8988T (cell line): ENCODE measurements around the gene CPVL.

Source experiments
- DNase-seq: peaks from one replicate; pipeline ENCODE4 v3.0.0; 2011

Gene CPVL

DNA sequence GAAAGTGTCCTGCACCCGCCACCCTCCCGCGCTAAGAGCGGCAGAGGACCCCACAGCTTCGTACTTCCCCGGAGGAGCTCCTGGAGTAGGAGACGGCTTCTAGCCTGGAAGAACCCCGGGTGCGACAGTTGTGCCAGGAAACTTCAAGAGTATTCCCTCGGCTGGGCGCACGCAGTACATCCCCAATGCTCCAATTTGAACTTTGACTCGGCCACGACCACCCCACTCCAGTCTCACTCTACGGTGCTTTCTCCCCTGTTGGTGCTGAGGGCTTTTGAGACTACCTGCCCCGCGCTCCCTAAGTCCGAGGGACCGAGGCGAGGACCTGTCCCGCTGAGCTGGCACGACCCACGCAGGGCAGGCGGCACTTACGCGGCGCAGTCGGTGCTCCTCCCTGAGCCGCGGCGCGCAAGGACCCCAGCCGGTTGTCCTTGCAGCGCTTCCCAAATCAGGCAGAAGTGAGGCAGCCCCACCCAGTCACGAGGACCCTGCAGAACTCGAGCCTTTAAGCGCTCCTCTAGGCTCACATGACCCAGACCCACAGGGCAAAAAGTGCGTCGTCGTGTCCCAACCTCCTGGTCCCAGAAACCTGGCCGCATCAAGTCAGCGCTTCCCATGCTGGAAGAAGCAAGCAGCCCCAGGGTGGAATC, at the start of gene CPVL:
Gene CPVL (minus strand): TSS at position 481 of the 650 bp plus-strand sequence. CDS start 25,476 bp downstream, outside the sequence.
- peak; percentile 28 for DNase-seq

DNA sequence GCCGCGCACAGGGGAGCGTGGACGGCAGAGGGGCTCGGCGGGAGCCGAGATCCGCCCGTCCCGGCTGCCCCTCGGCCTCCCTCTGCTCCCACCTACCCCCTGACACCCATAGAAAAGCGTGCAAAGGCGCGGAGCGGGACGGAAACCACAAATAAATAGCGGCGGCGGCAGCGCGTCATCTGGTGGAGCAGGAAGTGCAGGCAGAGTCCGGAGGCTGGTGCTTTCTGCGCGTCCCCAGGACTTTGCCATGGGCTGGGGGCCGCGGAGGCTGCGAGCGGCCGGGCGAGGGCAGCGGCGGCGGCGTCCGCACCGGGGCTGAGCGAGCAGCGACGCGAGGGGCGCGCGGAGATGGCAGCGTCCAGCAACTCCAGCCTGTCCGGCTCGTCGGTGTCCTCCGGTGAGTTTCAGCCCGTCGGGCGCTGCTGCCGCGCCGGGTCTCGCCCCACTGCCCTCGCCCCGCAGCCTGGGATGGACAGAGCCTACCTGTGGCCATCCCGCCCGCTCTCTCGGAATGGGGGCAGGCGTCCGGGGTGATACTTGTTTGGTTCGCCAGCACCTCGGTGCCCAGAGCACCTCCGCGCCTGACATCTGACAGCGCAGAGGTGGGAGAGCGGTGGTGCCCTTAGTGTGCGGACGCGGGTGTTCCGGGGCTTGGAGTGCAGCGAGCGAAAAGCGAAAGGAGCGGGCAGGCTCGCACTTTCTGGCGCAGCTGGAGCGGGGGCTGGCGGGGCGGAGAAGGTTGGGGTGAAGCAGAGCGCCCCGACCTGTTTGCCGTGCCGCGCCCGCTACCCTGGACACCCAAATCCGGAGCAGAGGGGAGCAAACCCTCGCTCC, 48.5 kb upstream of the CPVL start, which contains the start of gene CHN2:
Gene CHN2 (plus strand): TSS at position 182 of the 834 bp plus-strand sequence.
- peak; percentile 46 for DNase-seq

DNA sequence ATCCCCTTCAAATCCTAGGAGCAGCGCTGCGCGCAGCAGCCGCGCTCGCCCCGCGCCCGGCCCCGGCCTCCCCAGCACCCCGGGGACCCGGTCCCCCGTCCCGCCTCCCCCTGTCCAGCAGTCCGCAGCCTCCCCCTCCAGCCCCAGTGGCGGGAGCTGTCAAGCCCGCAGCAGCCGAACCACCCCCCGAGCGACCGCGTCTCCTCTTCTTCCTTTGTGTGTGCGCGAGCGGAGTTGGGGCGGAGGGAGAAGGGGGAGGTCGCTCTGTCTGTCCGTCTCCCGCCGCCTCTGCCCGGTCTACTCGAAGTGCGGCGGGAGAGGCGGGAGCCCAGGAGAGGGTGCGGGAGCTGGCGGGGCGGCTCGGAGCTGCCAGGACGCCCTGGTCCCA, 47.9 kb upstream of the CPVL start:
- peak; percentile 9 for DNase-seq

- DNase-seq = no peak
Measured at GRCh38 chr7:29193316-29194205, 47.2 kb upstream of the CPVL start.

DNA sequence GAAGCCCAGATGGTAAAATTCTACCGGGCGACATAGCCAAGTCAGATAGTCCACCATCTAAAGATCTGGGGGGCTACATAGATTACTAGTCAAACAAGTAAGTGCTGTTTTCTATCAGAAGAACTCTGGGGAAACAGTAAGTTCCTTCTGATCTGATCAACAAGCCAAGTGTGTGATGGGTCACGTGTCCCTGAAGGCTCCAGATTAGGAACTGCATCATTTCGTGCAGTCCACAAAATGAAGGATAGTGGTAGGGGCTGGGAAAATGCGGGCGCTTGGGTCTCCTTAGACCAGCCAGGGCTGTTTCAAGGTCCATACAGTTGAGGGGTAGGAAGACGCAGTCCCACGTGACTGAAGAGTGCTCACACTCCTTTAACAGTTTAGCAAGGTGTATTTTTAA, 46.5 kb upstream of the CPVL start:
- no peak for DNase-seq

DNA sequence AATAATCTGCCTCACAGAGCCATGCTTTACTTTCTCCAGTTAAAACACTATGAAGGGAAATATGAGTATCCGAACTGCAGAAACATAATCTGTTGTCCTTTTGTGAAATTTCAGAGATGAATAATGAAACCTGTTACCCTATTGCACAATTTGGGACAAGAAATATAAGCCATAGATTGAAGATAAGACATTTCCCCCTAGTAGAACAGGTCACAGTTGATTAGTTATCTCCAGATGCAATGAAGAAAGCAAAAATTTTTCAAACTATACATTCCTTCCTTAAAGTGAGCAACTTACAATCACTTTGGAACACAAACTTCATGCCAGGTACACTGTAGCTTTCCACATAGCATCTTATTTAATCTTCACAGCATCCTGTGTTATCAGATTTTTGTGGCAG, 46.0 kb upstream of the CPVL start:
- DNase-seq = no peak

GRCh38 chr7:29190349-29191045, 44.2 kb upstream of the CPVL start:
- no peak for DNase-seq

DNA sequence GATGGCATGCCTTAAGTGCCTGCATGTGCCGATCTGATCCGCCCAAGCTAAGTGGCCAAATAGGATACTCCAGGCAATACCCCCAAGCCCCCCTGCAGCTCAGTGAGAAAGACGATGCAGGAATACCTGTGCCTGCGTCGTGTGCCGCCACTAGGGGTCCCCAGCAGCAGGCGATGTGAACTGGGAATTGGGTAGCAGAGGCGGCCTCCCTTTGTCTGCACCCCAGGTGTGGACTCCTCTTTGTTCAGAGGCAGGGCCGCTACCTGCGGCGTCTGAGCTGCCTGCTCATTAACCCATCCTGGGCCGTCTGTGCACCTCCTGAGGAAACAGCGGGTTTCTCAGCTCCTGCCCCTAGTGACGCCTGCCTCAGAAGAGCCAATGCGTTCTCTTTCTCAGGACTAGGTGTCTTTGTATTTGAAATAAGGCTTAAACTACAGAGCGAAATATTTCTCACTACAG, 43.4 kb upstream of the CPVL start:
- peak; percentile 35 for DNase-seq

GRCh38 chr7:29185613-29186012, 39.3 kb upstream of the CPVL start:
- DNase-seq = no peak

- no peak for DNase-seq
Measured at GRCh38 chr7:29184599-29184998, 38.3 kb upstream of the CPVL start.

DNA sequence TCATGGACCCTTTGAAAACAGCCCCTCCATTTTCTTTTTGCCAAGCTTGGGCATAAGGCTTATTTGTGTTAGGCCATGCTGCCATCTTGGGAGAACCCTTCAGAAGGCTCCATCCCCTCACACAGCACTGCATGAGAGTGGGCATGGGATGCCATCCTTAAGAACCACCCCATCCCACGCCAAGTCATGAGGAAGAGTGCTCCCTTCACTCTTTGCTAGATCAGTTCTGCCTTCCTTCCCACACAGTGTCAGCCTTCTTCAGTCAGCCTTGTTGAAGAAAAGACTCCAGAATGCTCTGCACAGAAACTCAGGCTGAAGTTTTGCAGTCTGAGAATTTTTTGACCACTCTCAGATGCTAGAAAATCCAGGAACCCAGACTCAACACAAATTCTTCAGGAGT, 32.8 kb upstream of the CPVL start:
- DNase-seq = no peak

DNA sequence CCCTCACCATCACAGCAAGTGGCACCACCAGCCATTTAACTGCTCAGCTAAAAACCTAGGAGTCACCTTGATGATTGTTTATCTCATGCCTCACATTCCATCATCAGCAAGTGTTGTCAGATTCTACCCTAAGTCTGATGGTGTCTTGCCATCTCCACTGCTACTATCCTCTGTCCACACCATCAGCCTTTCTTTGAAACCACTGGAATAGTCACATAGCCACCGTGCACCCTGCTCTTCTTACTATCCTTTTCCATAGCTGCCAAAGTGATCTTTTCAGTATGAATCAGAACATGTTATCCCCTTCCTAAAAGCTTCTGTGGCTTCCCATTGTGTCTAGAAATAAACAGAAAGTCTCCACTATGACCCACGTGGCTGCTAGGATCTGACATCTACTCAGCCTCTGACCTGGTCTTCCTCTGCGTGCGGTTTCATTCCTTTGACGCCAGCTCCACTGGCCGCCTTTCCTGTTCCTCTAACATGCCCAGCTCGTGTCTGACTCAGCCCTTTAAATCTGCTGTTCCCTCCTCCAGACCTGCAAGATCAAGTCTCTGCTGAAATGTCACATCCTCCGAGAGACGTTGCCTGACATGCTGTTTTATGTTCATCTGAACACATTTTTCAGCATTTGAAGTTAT, 31.7 kb upstream of the CPVL start:
- DNase-seq = no peak

DNA sequence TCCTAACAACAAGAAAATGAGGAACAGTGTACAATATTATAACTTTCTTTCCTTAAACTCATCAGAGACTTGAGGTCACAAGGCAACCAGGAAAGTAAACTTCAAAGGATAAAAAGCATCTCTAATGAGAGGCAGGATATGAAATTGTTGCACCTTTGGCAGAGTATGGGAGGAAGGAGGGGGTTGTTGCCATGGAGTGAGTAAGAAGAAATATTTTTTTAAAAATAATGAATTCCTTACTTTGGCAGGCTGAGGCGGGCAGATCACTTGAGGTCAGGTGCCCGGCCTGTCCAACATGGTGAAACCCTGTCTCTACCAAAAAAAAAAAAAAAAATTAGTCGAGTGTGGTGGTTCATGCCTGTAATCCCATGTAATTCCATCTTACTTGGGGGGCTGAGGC, 27.1 kb upstream of the CPVL start:
- DNase-seq = no peak

GRCh38 chr7:29170781-29171180, 24.4 kb upstream of the CPVL start:
- no peak for DNase-seq

DNA sequence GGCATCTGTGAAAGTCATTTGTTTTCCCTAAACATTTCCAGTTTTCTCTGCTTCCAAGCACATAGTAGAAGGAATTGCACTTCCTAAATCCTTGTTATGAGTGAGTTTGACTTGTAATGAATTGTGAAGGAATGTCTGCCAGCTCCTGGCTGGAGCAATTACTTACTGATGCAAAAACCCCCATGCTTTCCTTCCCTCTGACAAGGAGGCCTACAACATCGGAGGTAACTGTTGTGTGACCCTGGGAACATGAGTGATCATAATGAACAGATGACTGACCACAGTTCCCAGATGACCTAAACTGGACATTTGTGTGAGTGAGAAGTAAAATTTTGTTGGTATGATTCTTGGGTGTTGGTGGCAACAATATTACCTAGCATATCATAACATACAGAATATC, 21.4 kb upstream of the CPVL start:
- DNase-seq = no peak

DNA sequence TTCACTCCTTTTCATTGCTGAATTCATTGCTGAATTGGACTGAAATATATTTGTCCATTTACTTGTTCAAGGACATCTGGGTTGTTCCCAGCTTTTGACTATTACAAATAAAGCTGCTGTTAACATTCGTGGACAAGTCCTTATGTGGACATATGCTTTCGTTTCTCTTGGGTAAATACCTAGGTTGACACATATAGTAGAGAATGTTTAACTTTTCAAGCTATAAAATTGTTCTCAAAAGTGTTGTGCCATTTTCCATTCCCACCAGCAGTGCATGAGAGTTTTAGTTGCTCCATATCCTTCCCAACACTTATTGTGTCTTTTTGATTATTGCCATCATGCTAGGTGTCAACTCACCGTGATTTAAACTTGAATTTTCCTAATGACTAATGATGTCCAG, 17.5 kb upstream of the CPVL start:
- DNase-seq = no peak

DNA sequence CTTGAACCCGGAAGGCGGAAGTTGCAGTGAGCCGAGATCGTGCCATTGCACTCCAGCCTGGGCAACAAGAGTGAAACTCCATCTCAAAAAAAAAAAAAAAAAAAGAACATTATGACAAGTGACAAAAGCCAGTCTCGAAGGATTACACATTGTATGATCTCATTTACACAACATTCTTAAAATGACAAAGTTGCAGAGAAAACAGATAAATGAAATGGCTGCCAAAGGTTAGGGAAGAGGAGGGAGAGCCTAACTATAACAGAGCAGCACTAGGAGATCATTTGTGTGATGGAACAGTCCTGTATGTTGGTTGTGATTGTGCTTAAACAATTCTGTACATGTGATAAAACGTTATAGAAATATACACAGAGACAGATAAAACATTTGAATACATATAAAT, 16.2 kb upstream of the CPVL start:
- DNase-seq = no peak

- DNase-seq = no peak
Measured at GRCh38 chr7:29161231-29161630, 14.9 kb upstream of the CPVL start.

DNA sequence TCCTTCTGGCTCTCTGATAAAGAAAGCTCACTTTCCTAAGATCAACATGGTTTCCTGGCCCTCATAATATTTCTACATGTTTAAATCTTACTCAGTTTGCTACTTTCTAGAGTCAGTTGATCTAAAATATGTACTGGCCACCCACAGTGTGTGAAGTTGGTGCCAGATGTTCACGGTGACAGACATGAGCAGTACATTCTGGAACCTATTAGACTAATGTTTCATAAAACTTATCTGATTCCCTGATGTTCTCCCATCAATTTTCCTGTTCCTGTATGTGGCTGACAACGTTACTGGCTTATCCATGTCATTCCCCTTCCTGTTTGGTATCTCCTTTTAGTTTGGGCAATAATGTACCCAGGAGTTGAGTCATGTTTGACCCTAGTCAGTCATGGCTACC, 13.7 kb upstream of the CPVL start:
- DNase-seq = no peak

GRCh38 chr7:29158795-29159423, 12.6 kb upstream of the CPVL start:
- DNase-seq = no peak

GRCh38 chr7:29156907-29157452, 10.6 kb upstream of the CPVL start:
- no peak for DNase-seq
